Measurements from ENCODE around the gene MRPS27. TPM values are rescaled to one million over a fixed set of nuclear protein-coding genes. Genes with fewer than 3 reads are reported as not detected.

The MRPS27 gene
- total and polyA plus RNA-seq, 9 donors, result 37.0 to 46.6 (median 41.9) TPM

GRCh38 chr5:72283358-72283757 is 36.7 kb downstream of the MRPS27 start:
- Histone ChIP-seq H3K9me3 (replicated peaks; ENCODE audit: control insufficient read depth, low read depth, low read length) (no peaks in the 10 kb centered on the region), H3K4me1 (ENCODE audit: control insufficient read depth, insufficient read depth, low read length) (peaks cover 2% of the 10 kb centered on the region), H3K4me3 (ENCODE audit: low read length) (no peak overlapping the region), H3K36me3 (ENCODE audit: control insufficient read depth, insufficient read depth, low read length) (peaks cover 3% of the 10 kb centered on the region), H3K27ac (ENCODE audit: low read length) (no peak overlapping the region), H3K27me3 (ENCODE audit: control insufficient read depth, insufficient read depth, low read length) (no peaks in the 10 kb centered on the region)
- DNase-seq, result no peak
- WGBS (ENCODE audit: insufficient coverage), result 29% methylated on average over 1 of the region's 2 CpGs

GRCh38 chr5:72282878-72283277 is 37.2 kb downstream of the MRPS27 start:
- no CpG with 5 or more reads among the region's 2 CpGs for WGBS (ENCODE audit: insufficient coverage)
- H3K27ac ChIP-seq (ENCODE audit: low read length), result peak overlapping the region; percentile 23

DNA sequence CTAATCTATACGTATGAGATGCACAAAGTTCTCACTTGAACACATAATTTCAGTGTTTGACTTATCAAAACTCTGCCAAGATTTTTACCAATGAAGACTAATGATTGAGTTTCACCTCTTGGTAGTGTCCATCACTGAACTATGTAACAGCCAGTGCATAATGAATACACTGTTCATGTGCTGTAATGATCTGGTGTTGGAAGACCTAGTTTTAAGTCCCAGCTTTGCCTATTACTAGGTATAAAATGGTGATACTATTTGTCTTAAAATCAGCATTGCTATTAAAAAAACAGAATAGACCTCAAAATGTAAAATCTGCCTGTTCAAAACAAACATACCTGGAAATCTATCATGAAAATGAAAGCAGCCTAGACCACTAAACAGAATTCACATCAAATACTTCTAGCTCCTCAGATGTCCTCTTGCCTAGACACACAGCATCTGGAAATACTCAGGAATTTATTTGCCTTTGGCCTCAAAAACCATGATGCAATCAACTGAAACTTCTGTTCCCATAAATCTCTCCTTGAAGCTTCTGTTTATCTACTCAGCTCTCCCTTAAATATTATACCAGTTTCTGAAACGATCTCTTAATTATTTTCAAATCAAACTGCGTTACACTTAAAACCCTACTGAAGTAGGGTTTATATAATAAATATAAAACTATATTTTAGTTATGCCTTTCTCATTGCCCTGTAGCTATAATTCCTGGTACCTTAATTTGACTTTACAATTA is 38.1 kb downstream of the MRPS27 start:
- no peaks in the 10 kb centered on the region for H3K27me3 ChIP-seq (ENCODE audit: control insufficient read depth, insufficient read depth, low read length)
- H3K9me3 ChIP-seq (replicated peaks; ENCODE audit: control insufficient read depth, low read depth, low read length), result peaks cover 2% of the 10 kb centered on the region
- peak overlapping the region; percentile 52 for H3K27ac ChIP-seq (ENCODE audit: low read length)
- WGBS (ENCODE audit: insufficient coverage), result no CpG with 5 or more reads among the region's 3 CpGs
- H3K36me3 ChIP-seq (ENCODE audit: control insufficient read depth, insufficient read depth, low read length), result peaks cover 2% of the 10 kb centered on the region
- H3K4me1 ChIP-seq (ENCODE audit: control insufficient read depth, insufficient read depth, low read length), result peaks cover 2% of the 10 kb centered on the region
- peak; percentile 95 for DNase-seq
- H3K4me3 ChIP-seq (ENCODE audit: low read length), result no peak overlapping the region

More at GRCh38 chr5:72282878-72283277, 37.2 kb downstream of the MRPS27 start:
- peaks cover 2% of the 10 kb centered on the region for H3K36me3 ChIP-seq (ENCODE audit: control insufficient read depth, insufficient read depth, low read length)
- DNase-seq, result peak; percentile 40
- H3K9me3 ChIP-seq (replicated peaks; ENCODE audit: control insufficient read depth, low read depth, low read length), result no peaks in the 10 kb centered on the region
- H3K27me3 ChIP-seq (ENCODE audit: control insufficient read depth, insufficient read depth, low read length), result no peaks in the 10 kb centered on the region
- H3K4me1 ChIP-seq (ENCODE audit: control insufficient read depth, insufficient read depth, low read length), result peaks cover 2% of the 10 kb centered on the region
- no peak overlapping the region for H3K4me3 ChIP-seq (ENCODE audit: low read length)

DNA sequence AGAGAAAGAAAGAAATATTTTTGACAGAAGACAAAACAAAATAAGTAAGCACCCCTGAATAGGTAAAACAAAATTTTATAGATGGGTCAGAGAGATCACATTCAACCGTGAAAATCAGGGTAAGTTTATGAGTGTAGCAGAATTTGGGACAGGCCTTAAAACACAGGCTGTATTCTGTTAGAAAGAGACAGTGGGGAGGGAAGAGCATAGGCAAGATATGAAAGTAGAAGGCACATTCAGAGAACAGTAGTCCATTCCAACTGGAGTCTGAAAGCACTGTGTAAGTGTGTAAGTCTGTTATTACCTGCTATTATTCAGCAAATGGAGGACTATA is 38.6 kb downstream of the MRPS27 start:
- Histone ChIP-seq H3K4me1 (ENCODE audit: control insufficient read depth, insufficient read depth, low read length) (peaks cover 2% of the 10 kb centered on the region), H3K4me3 (ENCODE audit: low read length) (no peak overlapping the region)
- 67% methylated on average over 1 of the region's 1 CpG for WGBS (ENCODE audit: insufficient coverage)

DNA sequence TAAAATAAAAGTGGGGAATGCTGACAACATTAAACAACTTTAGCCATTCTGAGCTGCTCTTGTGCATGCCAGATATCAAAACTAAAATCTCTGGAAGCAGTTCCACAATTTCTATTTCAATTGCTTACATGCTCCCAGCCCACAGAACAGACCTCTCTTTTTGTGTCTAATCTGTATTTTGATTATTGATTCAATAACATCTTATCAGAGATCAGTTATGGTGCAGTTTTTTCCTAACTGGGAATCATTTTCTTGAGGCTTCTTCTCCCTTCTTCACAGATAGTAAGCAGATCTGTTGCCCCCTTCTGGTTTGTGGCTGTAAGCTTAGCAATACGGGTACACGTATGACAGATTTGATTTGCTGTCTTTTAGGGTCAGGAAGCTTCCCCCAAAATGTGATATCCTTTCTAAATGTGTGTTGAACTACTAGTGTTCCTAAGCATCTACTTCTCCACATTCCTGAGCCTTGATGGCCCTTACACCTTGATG is 39.4 kb downstream of the MRPS27 start:
- H3K36me3 ChIP-seq (ENCODE audit: control insufficient read depth, insufficient read depth, low read length), result peaks cover 2% of the 10 kb centered on the region
- H3K27me3 ChIP-seq (ENCODE audit: control insufficient read depth, insufficient read depth, low read length), result no peaks in the 10 kb centered on the region
- peaks cover 6% of the 10 kb centered on the region for H3K9me3 ChIP-seq (replicated peaks; ENCODE audit: control insufficient read depth, low read depth, low read length)
- peaks cover 2% of the 10 kb centered on the region for H3K4me1 ChIP-seq (ENCODE audit: control insufficient read depth, insufficient read depth, low read length)
- peak; percentile 73 for DNase-seq
- no peak overlapping the region for H3K4me3 ChIP-seq (ENCODE audit: low read length)
- no peak overlapping the region for H3K27ac ChIP-seq (ENCODE audit: low read length)
- WGBS (ENCODE audit: insufficient coverage), result no CpG with 5 or more reads among the region's 2 CpGs

More for the DNA sequence above, 38.6 kb downstream of the MRPS27 start:
- Histone ChIP-seq H3K27ac (ENCODE audit: low read length) (peak overlapping the region; percentile 52), H3K27me3 (ENCODE audit: control insufficient read depth, insufficient read depth, low read length) (no peaks in the 10 kb centered on the region), H3K36me3 (ENCODE audit: control insufficient read depth, insufficient read depth, low read length) (peaks cover 2% of the 10 kb centered on the region), H3K9me3 (replicated peaks; ENCODE audit: control insufficient read depth, low read depth, low read length) (peaks cover 4% of the 10 kb centered on the region)
- DNase-seq, result no peak

GRCh38 chr5:72276219-72276752 is 43.8 kb downstream of the MRPS27 start:
- Histone ChIP-seq H3K27ac (ENCODE audit: low read length) (no peak overlapping the region), H3K36me3 (ENCODE audit: control insufficient read depth, insufficient read depth, low read length) (no peaks in the 10 kb centered on the region), H3K4me3 (ENCODE audit: low read length) (no peak overlapping the region), H3K4me1 (ENCODE audit: control insufficient read depth, insufficient read depth, low read length) (no peaks in the 10 kb centered on the region), H3K9me3 (replicated peaks; ENCODE audit: control insufficient read depth, low read depth, low read length) (peaks cover 7% of the 10 kb centered on the region), H3K27me3 (ENCODE audit: control insufficient read depth, insufficient read depth, low read length) (no peaks in the 10 kb centered on the region)
- WGBS (ENCODE audit: insufficient coverage), result no CpG with 5 or more reads among the region's 3 CpGs
- DNase-seq, result no peak

- no peak overlapping the region for H3K4me3 ChIP-seq (ENCODE audit: low read length)
- WGBS (ENCODE audit: insufficient coverage), result no CpG with 5 or more reads among the region's 7 CpGs
- peaks cover 7% of the 10 kb centered on the region for H3K9me3 ChIP-seq (replicated peaks; ENCODE audit: control insufficient read depth, low read depth, low read length)
- no peaks in the 10 kb centered on the region for H3K27me3 ChIP-seq (ENCODE audit: control insufficient read depth, insufficient read depth, low read length)
- H3K36me3 ChIP-seq (ENCODE audit: control insufficient read depth, insufficient read depth, low read length), result no peaks in the 10 kb centered on the region
- no peaks in the 10 kb centered on the region for H3K4me1 ChIP-seq (ENCODE audit: control insufficient read depth, insufficient read depth, low read length)
- H3K27ac ChIP-seq (ENCODE audit: low read length), result no peak overlapping the region
- DNase-seq, result no peak
Measured at GRCh38 chr5:72273547-72273946, 46.5 kb downstream of the MRPS27 start.

DNA sequence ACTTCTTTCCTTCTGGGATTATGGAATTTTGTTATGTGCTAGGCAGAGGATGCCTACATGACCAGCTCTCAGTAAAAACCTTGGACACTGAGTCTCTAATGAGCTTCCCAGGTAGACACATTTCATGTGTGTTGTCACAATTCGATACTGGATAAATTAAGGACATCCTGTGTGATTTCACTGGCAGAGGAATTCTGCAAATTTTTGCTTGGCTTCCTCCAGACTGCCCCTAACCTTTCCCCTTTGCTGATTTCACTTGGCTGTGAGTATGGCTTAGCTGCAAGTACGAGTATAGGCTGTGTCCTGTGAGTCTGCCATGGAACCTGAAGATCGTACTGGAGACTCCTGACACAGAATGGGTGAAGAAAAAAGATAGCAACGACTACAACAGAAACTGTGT is 47.6 kb downstream of the MRPS27 start:
- Histone ChIP-seq H3K27me3 (ENCODE audit: control insufficient read depth, insufficient read depth, low read length) (no peaks in the 10 kb centered on the region), H3K4me3 (ENCODE audit: low read length) (no peak overlapping the region), H3K9me3 (replicated peaks; ENCODE audit: control insufficient read depth, low read depth, low read length) (peaks cover 6% of the 10 kb centered on the region), H3K4me1 (ENCODE audit: control insufficient read depth, insufficient read depth, low read length) (no peaks in the 10 kb centered on the region), H3K27ac (ENCODE audit: low read length) (no peak overlapping the region), H3K36me3 (ENCODE audit: control insufficient read depth, insufficient read depth, low read length) (no peaks in the 10 kb centered on the region)
- WGBS (ENCODE audit: insufficient coverage), result no CpG with 5 or more reads among the region's 4 CpGs
- DNase-seq, result no peak

GRCh38 chr5:72271702-72272101 is 48.3 kb downstream of the MRPS27 start:
- Histone ChIP-seq H3K4me1 (ENCODE audit: control insufficient read depth, insufficient read depth, low read length) (no peaks in the 10 kb centered on the region), H3K36me3 (ENCODE audit: control insufficient read depth, insufficient read depth, low read length) (no peaks in the 10 kb centered on the region), H3K4me3 (ENCODE audit: low read length) (no peak overlapping the region), H3K9me3 (replicated peaks; ENCODE audit: control insufficient read depth, low read depth, low read length) (peaks cover 6% of the 10 kb centered on the region), H3K27me3 (ENCODE audit: control insufficient read depth, insufficient read depth, low read length) (no peaks in the 10 kb centered on the region), H3K27ac (ENCODE audit: low read length) (no peak overlapping the region)
- WGBS (ENCODE audit: insufficient coverage), result 56% methylated on average over 1 of the region's 3 CpGs
- DNase-seq, result peak; percentile 36

- 90% methylated on average over 2 of the region's 4 CpGs for WGBS (ENCODE audit: insufficient coverage)
Measured at GRCh38 chr5:72270037-72270436, 50.0 kb downstream of the MRPS27 start.

More at GRCh38 chr5:72270037-72270436, 50.0 kb downstream of the MRPS27 start:
- H3K4me1 ChIP-seq (ENCODE audit: control insufficient read depth, insufficient read depth, low read length), result no peaks in the 10 kb centered on the region
- no peak overlapping the region for H3K4me3 ChIP-seq (ENCODE audit: low read length)
- no peaks in the 10 kb centered on the region for H3K36me3 ChIP-seq (ENCODE audit: control insufficient read depth, insufficient read depth, low read length)
- no peaks in the 10 kb centered on the region for H3K27me3 ChIP-seq (ENCODE audit: control insufficient read depth, insufficient read depth, low read length)
- no peak overlapping the region for H3K27ac ChIP-seq (ENCODE audit: low read length)
- no peaks in the 10 kb centered on the region for H3K9me3 ChIP-seq (replicated peaks; ENCODE audit: control insufficient read depth, low read depth, low read length)
- no peak for DNase-seq

All from muscle of leg (tissue), 11 donors.